ENCODE measurements around the gene CBARP. TPM values are rescaled to one million over a fixed set of nuclear protein-coding genes. Genes with fewer than 3 reads are reported as not detected.

Gene CBARP
- total and polyA plus RNA-seq, 9 donors: 0.45 to 21.1 (median 1.6) TPM; not detected in 1

- H3K4me3 ChIP-seq: no peak overlapping the region
- DNase-seq: no peak
- H3K4me1 ChIP-seq (ENCODE audit: insufficient read depth): peaks cover 3% of the 10 kb centered on the region
- intact Hi-C loops (cut with DNase I): no loop called here
- H3K27ac ChIP-seq: peak overlapping the region; percentile 29 to 60
- no peaks in the 10 kb centered on the region for H3K36me3 ChIP-seq
- WGBS, 3 donors: 76 to 91% (median 80%) methylated on average over 12 to 22 of the region's 22 CpGs
- no peaks in the 10 kb centered on the region for H3K27me3 ChIP-seq
- no peaks in the 10 kb centered on the region for H3K9me3 ChIP-seq
- TF ChIP-seq CTCF (IDR thresholded peaks at IDR 0.05) (no peak), EP300 (IDR thresholded peaks at IDR 0.05) (no peak), POLR2A (IDR thresholded peaks at IDR 0.05) (no peak)
Observed at GRCh38 chr19:1221904-1222255, 15.9 kb downstream of the CBARP start.

- peak; percentile 66 to 85 (median 79) for DNase-seq
- H3K4me1 ChIP-seq (ENCODE audit: insufficient read depth): peaks cover 3% of the 10 kb centered on the region
- no peaks in the 10 kb centered on the region for H3K36me3 ChIP-seq
- H3K27ac ChIP-seq: peak overlapping the region; percentile 29 to 60
- intact Hi-C loops (cut with DNase I): no loop called here
- H3K4me3 ChIP-seq: no peak overlapping the region
- no peaks in the 10 kb centered on the region for H3K27me3 ChIP-seq
- H3K9me3 ChIP-seq: no peaks in the 10 kb centered on the region
- WGBS, 3 donors: 54 to 65% (median 57%) methylated on average over 27 to 38 of the region's 38 CpGs
- TF ChIP-seq EP300 (IDR thresholded peaks at IDR 0.05): no peak
- TF ChIP-seq CTCF (IDR thresholded peaks at IDR 0.05): peak; percentile 48 to 80 (median 68)
Observed at GRCh38 chr19:1220976-1221903, 16.6 kb downstream of the CBARP start.

GRCh38 chr19:1220477-1220930 lies 17.3 kb downstream of the CBARP start:
- 80 to 87% (median 80%) methylated on average over 29 to 33 of the region's 33 CpGs for WGBS, 3 donors
- Histone ChIP-seq H3K36me3 (no peaks in the 10 kb centered on the region), H3K4me3 (no peak overlapping the region), H3K27ac (no peak overlapping the region), H3K27me3 (no peaks in the 10 kb centered on the region), H3K4me1 (ENCODE audit: insufficient read depth) (peaks cover 5% of the 10 kb centered on the region), H3K9me3 (no peaks in the 10 kb centered on the region)
- DNase-seq: no peak
- TF ChIP-seq EP300 (IDR thresholded peaks at IDR 0.05) (no peak), CTCF (IDR thresholded peaks at IDR 0.05) (no peak), POLR2A (IDR thresholded peaks at IDR 0.05) (no peak)
- intact Hi-C loops (cut with DNase I): no loop called here

- 90 to 96% (median 93%) methylated on average over 17 to 19 of the region's 19 CpGs for WGBS, 3 donors
- Histone ChIP-seq H3K4me1 (ENCODE audit: insufficient read depth) (peaks cover 10% of the 10 kb centered on the region), H3K27me3 (no peaks in the 10 kb centered on the region), H3K4me3 (no peak overlapping the region), H3K9me3 (no peaks in the 10 kb centered on the region), H3K36me3 (no peaks in the 10 kb centered on the region), H3K27ac (no peak overlapping the region)
- DNase-seq: no peak
- TF ChIP-seq POLR2A (IDR thresholded peaks at IDR 0.05) (no peak), CTCF (IDR thresholded peaks at IDR 0.05) (no peak), EP300 (IDR thresholded peaks at IDR 0.05) (no peak)
- intact Hi-C loops (cut with DNase I): no loop called here
Observed at GRCh38 chr19:1219786-1220476, 17.9 kb downstream of the CBARP start.

All from ovary (tissue), 9 donors.